Astrocyte (in vitro differentiated cells and primary cell): ENCODE data around the gene MXD3. TPM values are rescaled to one million over a fixed set of nuclear protein-coding genes. Genes with fewer than 3 reads are reported as not detected.

Experiments used
- DNase-seq: peaks from one replicate; pipeline ENCODE4 v3.0.0-alpha.2; 2010; ENCODE audit warnings: low read depth
- FAIRE-seq: peaks from 2 replicates; lab custom pipeline; 2011; peaks lifted over from hg19 to GRCh38; lab: Jason Lieb, UNC
- H2AFZ ChIP-seq: 2 replicates; pipeline ENCODE4 v1.6.0; 2012; ENCODE audit warnings: low read depth, low read length, inconsistent platforms
- H3K27ac ChIP-seq: 2 replicates; pipeline ENCODE4 v1.5.1; 2011; ENCODE audit warnings: low read depth, low read length, inconsistent platforms
- H3K27me3 ChIP-seq: 2 replicates; pipeline ENCODE4 v1.6.0; 2011; ENCODE audit warnings: low read length, inconsistent platforms; ENCODE audit not compliant: insufficient read depth
- H3K36me3 ChIP-seq: 2 replicates; pipeline ENCODE4 v1.5.1; 2011; ENCODE audit warnings: low read length, inconsistent platforms; ENCODE audit not compliant: insufficient read depth
- H3K4me1 ChIP-seq: 2 replicates; pipeline ENCODE4 v1.5.1; 2011; ENCODE audit warnings: low read length, inconsistent platforms; ENCODE audit not compliant: insufficient read depth
- H3K4me2 ChIP-seq: 2 replicates; pipeline ENCODE4 v1.6.0; 2012; ENCODE audit warnings: low read length, inconsistent platforms
- H3K4me3 ChIP-seq: 2 replicates; pipeline ENCODE4 v1.5.1; 2011; ENCODE audit warnings: low read depth, mild to moderate bottlenecking, low read length, inconsistent platforms; ENCODE audit not compliant: insufficient read depth
- H3K79me2 ChIP-seq: 2 replicates; pipeline ENCODE4 v1.6.0; 2012; ENCODE audit warnings: mild to moderate bottlenecking, low read length, inconsistent platforms; ENCODE audit not compliant: insufficient read depth
- H3K9ac ChIP-seq: 2 replicates; pipeline ENCODE4 v1.6.0; 2012; ENCODE audit warnings: mild to moderate bottlenecking, low read length, inconsistent platforms
- H3K9me3 ChIP-seq: 2 replicates; pipeline ENCODE4 v1.5.1; 2012; ENCODE audit warnings: low read depth, mild to moderate bottlenecking, low read length, inconsistent platforms; ENCODE audit not compliant: insufficient read depth
- H4K20me1 ChIP-seq: 2 replicates; pipeline ENCODE4 v1.6.0; 2012; ENCODE audit warnings: low read length, inconsistent platforms; ENCODE audit not compliant: insufficient read depth
- H3K27ac Mint-ChIP-seq: one replicate; pipeline ENCODE4 v1.8.0; 2021; ENCODE audit warnings: mild to moderate bottlenecking, mixed read lengths; ENCODE audit not compliant: unreplicated experiment
- H3K27me3 Mint-ChIP-seq: one replicate; pipeline ENCODE4 v1.8.0; 2021; ENCODE audit warnings: low read depth, mixed read lengths; ENCODE audit not compliant: unreplicated experiment
- H3K36me3 Mint-ChIP-seq: one replicate; pipeline ENCODE4 v1.8.0; 2021; ENCODE audit warnings: low read depth, mixed read lengths; ENCODE audit not compliant: unreplicated experiment
- H3K4me1 Mint-ChIP-seq: one replicate; pipeline ENCODE4 v1.8.0; 2021; ENCODE audit warnings: low read depth, mixed read lengths; ENCODE audit not compliant: unreplicated experiment
- H3K4me3 Mint-ChIP-seq: one replicate; pipeline ENCODE4 v1.8.0; 2021; ENCODE audit warnings: mild to moderate bottlenecking, moderate library complexity, mixed read lengths; ENCODE audit not compliant: unreplicated experiment
- H3K9me3 Mint-ChIP-seq: one replicate; pipeline ENCODE4 v1.8.0; 2021; ENCODE audit warnings: mild to moderate bottlenecking, mixed read lengths; ENCODE audit not compliant: unreplicated experiment
- EZH2 ChIP-seq: IDR thresholded peaks from 2 replicates; pipeline ENCODE4 v1.6.1; 2012; ENCODE audit warnings: mild to moderate bottlenecking, low read length, inconsistent platforms; ENCODE audit not compliant: insufficient read depth
- total RNA-seq: library from RNA; stranded (reverse); gene quantifications from 2 replicates; pipeline ENCODE4 v1.2.1, GENCODE V29; 2021
- TF ChIP-seq, protein P1 (sequence below): IDR thresholded peaks from 2 replicates; pipeline ENCODE4 v1.5.1; 2011; ENCODE audit warnings: low read depth, mild to moderate bottlenecking, inconsistent platforms, low read length, moderate library complexity; ENCODE audit not compliant: insufficient read depth

MXD3 gene
- total RNA-seq, 1 donor from 2014 or later, result 2.8 TPM

GRCh38 chr5:177293819-177294581 is 17.7 kb downstream of the MXD3 start:
- peaks cover 35% of the 10 kb centered on the region for H3K36me3 Mint-ChIP-seq
- H3K36me3 ChIP-seq, result peaks cover 59% of the 10 kb centered on the region

DNA sequence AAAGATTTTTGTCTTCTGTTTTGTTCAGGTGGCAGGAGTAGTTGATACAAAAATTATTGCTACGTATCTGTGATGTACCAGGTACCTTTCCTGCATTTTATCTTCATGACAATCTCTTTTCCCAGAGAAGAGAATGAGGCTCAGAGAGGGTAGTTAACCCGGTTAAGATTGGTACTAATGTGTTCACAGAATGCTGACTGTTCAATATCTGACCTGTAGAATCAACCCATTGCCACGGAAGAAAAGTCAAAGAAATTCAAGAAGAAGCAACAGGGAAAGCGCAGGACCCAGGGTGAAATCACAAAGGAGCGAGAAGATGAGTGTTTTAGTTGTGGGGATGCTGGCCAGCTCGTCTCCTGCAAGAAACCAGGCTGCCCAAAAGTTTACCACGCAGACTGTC is 20.0 kb downstream of the MXD3 start:
- H4K20me1 ChIP-seq, result peaks cover 18% of the 10 kb centered on the region
- H3K9me3 Mint-ChIP-seq, result no peaks in the 10 kb centered on the region
- H3K4me1 ChIP-seq, result no peaks in the 10 kb centered on the region
- no peak overlapping the region for H3K9ac ChIP-seq
- H3K27ac Mint-ChIP-seq, result no peak overlapping the region
- H3K4me3 ChIP-seq, result no peak overlapping the region
- H3K27ac ChIP-seq, result no peak overlapping the region
- no peaks in the 10 kb centered on the region for H3K79me2 ChIP-seq
- no peaks in the 10 kb centered on the region for H3K27me3 Mint-ChIP-seq
- peaks cover 56% of the 10 kb centered on the region for H3K36me3 ChIP-seq
- H3K4me1 Mint-ChIP-seq, result no peaks in the 10 kb centered on the region
- FAIRE-seq (no peak), DNase-seq (no peak)
- peaks cover 29% of the 10 kb centered on the region for H3K36me3 Mint-ChIP-seq
- H3K4me3 Mint-ChIP-seq, result no peak overlapping the region
- no peaks in the 10 kb centered on the region for H3K27me3 ChIP-seq
- TF ChIP-seq, protein P1, sequence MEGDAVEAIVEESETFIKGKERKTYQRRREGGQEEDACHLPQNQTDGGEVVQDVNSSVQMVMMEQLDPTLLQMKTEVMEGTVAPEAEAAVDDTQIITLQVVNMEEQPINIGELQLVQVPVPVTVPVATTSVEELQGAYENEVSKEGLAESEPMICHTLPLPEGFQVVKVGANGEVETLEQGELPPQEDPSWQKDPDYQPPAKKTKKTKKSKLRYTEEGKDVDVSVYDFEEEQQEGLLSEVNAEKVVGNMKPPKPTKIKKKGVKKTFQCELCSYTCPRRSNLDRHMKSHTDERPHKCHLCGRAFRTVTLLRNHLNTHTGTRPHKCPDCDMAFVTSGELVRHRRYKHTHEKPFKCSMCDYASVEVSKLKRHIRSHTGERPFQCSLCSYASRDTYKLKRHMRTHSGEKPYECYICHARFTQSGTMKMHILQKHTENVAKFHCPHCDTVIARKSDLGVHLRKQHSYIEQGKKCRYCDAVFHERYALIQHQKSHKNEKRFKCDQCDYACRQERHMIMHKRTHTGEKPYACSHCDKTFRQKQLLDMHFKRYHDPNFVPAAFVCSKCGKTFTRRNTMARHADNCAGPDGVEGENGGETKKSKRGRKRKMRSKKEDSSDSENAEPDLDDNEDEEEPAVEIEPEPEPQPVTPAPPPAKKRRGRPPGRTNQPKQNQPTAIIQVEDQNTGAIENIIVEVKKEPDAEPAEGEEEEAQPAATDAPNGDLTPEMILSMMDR, result no peak
- TF ChIP-seq EZH2, result no peak
- no peak overlapping the region for H3K4me2 ChIP-seq
- no peak overlapping the region for H2AFZ ChIP-seq
- H3K9me3 ChIP-seq, result no peaks in the 10 kb centered on the region

More at GRCh38 chr5:177293819-177294581, 17.7 kb downstream of the MXD3 start:
- Mint-ChIP-seq H3K9me3 (no peaks in the 10 kb centered on the region), H3K4me1 (no peaks in the 10 kb centered on the region), H3K4me3 (no peak overlapping the region), H3K27me3 (no peaks in the 10 kb centered on the region), H3K27ac (no peak overlapping the region)
- TF ChIP-seq, protein P1, result no peak
- TF ChIP-seq EZH2, result no peak
- Histone ChIP-seq H3K27ac (no peak overlapping the region), H3K9me3 (no peaks in the 10 kb centered on the region), H3K9ac (no peak overlapping the region), H2AFZ (no peak overlapping the region), H3K79me2 (no peaks in the 10 kb centered on the region), H3K27me3 (no peaks in the 10 kb centered on the region), H4K20me1 (peaks cover 28% of the 10 kb centered on the region), H3K4me3 (no peak overlapping the region), H3K4me2 (no peak overlapping the region), H3K4me1 (no peaks in the 10 kb centered on the region)
- DNase-seq (no peak), FAIRE-seq (no peak)
